ENCODE measurements around the gene TCEAL9. TPM values are rescaled to one million over a fixed set of nuclear protein-coding genes. Genes with fewer than 3 reads are reported as not detected.
A peak's percentile ranks its signal among the peaks of the same experiment; 100 is the strongest.

The TCEAL9 gene
- total and polyA plus RNA-seq, 12 donors: 14.8 to 56.9 (median 24.8) TPM

DNA sequence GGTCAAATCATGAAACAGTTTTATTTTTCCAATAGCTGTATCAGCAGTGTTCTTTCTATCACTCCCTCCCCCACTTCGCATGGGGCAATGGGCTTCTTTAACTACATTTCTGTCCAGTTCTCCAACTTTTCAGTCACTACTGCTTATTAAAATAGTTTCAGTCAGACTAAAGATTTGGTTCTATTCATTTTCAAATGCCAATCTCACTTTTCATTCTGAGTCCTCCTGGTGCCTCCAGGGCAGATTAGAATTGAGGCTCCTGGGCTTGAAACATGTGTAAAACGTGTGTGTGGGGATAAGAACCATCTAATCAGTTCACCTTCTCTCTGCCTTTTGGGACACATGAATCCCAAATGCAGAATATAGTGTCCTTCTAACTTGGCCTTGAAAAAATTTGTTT is 16.6 kb downstream of the TCEAL9 start:
- Histone ChIP-seq H3K4me3 (no peak overlapping the region), H3K27me3 (peaks cover 0 to 20% (median 0%) of the 10 kb centered on the region in 7 donors), H3K4me1 (peaks cover 0 to 7% (median 0%) of the 10 kb centered on the region in 9 donors), H3K9me3 (no peaks in the 10 kb centered on the region), H3K36me3 (no peaks in the 10 kb centered on the region), H3K27ac (no peak overlapping the region)
- intact Hi-C loops (cut with DNase I): no loop called here
- 72 to 77% methylated on average over 2 of the region's 2 CpGs for WGBS, 2 donors
- ATAC-seq: no peak
- TF ChIP-seq, protein P1, sequence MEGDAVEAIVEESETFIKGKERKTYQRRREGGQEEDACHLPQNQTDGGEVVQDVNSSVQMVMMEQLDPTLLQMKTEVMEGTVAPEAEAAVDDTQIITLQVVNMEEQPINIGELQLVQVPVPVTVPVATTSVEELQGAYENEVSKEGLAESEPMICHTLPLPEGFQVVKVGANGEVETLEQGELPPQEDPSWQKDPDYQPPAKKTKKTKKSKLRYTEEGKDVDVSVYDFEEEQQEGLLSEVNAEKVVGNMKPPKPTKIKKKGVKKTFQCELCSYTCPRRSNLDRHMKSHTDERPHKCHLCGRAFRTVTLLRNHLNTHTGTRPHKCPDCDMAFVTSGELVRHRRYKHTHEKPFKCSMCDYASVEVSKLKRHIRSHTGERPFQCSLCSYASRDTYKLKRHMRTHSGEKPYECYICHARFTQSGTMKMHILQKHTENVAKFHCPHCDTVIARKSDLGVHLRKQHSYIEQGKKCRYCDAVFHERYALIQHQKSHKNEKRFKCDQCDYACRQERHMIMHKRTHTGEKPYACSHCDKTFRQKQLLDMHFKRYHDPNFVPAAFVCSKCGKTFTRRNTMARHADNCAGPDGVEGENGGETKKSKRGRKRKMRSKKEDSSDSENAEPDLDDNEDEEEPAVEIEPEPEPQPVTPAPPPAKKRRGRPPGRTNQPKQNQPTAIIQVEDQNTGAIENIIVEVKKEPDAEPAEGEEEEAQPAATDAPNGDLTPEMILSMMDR (IDR thresholded peaks at IDR 0.05): no peak
- DNase-seq: no peak

DNA sequence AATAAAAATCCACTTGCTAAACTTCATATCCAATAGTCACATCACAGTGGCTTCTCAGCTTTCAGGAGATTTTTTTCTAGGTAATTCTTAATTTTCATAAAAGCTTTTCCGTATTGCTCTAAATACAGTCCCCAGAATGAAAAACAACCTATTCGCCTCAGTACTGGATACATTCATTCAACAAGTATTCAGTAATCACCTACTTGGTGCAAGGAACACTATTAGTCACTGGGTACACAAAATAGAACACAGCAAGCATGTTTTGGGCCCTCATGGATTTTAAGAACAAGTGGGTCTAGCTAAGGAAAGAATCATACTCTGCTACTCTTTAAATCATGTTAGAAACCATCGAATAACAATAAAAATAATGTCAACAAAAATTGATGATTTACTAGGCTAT is 17.3 kb downstream of the TCEAL9 start:
- Histone ChIP-seq H3K27me3 (peaks cover 0 to 13% (median 0%) of the 10 kb centered on the region in 7 donors), H3K36me3 (no peaks in the 10 kb centered on the region), H3K9me3 (no peaks in the 10 kb centered on the region), H3K4me1 (peaks cover 0 to 9% (median 0%) of the 10 kb centered on the region in 9 donors), H3K27ac (no peak overlapping the region), H3K4me3 (no peak overlapping the region)
- DNase-seq: no peak
- ATAC-seq: no peak
- intact Hi-C loops (cut with DNase I): no loop called here
- TF ChIP-seq, protein P1 (IDR thresholded peaks at IDR 0.05): no peak
- WGBS, 2 donors: 94% methylated on average over 3 of the region's 3 CpGs

DNA sequence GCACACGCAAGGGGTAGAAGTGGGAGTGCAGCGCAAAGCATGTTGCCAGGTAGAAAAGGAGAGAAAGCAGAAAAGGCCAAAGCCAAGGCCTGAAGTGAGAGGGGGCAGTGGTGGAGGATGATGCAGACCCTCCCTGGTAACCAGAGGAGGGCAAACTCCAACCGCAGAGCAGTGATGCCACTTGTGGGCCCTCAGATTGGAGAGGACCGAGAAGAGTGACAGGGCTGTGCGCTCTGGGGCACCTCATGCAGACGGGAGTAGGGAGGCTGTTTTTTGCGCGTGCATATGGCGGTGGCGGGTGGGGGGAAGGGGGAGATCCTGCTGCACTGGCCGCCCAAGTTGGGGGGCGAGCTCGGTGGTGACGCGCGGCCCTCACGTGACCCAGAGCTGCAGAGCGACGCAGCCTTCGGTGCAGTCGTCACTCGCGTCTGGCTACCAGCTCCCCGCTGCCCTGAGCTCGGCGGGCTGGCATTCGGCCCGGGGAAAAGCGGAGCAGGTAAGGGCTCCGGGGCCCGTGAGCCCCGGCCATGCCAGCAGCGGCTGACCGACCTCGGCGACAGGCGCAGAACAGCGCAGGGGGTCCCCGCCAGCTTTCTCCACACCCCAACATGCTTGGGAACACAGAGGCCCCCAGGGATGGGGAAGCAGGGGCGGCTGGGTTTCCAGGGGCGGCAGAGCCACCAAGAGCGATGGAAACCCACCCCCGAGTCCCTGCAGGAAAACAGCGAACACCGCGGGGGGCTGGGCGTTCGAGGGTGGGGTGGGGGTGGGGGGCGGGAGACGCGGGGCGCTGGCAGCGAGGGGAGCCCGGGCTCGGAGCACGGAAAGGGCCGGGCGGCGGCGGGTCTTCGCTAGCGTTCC is 20.0 kb downstream of the TCEAL9 start, which contains the start of gene BEX3:
Gene BEX3, plus strand, starts transcription at position 421 of the 861 bp plus-strand sequence. CDS start 984 bp downstream, outside the sequence.
- peak; percentile 28 to 60 for DNase-seq
- WGBS, 2 donors: 4 to 7% methylated on average over 25 to 57 of the region's 62 CpGs
- peaks cover 0 to 4% (median 0%) of the 10 kb centered on the region in 9 donors for H3K36me3 ChIP-seq
- no peaks in the 10 kb centered on the region for H3K9me3 ChIP-seq
- peak; percentile 88 to 95 (median 92) for ATAC-seq
- TF ChIP-seq, protein P1 (IDR thresholded peaks at IDR 0.05): no peak
- H3K4me1 ChIP-seq: peaks cover 0 to 9% (median 0%) of the 10 kb centered on the region in 9 donors
- H3K4me3 ChIP-seq: peak within 1 kb of the TSS; percentile 66 to 77 (median 70)
- peak within 1 kb of the TSS; percentile 42 to 83 (median 79) for H3K27ac ChIP-seq
- intact Hi-C loops (cut with DNase I): no loop called here
- H3K27me3 ChIP-seq: peaks cover 0 to 3% (median 0%) of the 10 kb centered on the region in 7 donors

- intact Hi-C loops (cut with DNase I): no loop called here
- Histone ChIP-seq H3K4me3 (peak overlapping the region; percentile 66 to 77 (median 70)), H3K4me1 (peaks cover 0 to 9% (median 0%) of the 10 kb centered on the region in 9 donors), H3K9me3 (no peaks in the 10 kb centered on the region), H3K36me3 (peaks cover 0 to 4% (median 0%) of the 10 kb centered on the region in 9 donors), H3K27me3 (peaks cover 0 to 3% (median 0%) of the 10 kb centered on the region in 7 donors), H3K27ac (peak overlapping the region; percentile 42 to 83 (median 79))
- 0 to 1% methylated on average over 12 to 19 of the region's 19 CpGs for WGBS, 2 donors
- DNase-seq (peak in 1 of 2 donors; percentile 7), ATAC-seq (peak; percentile 51 to 86 (median 74))
- TF ChIP-seq, protein P1 (IDR thresholded peaks at IDR 0.05): no peak
Observed at GRCh38 chrX:103376979-103377324, 20.6 kb downstream of the TCEAL9 start.
